GM12892 (cell line): ENCODE results near the gene KCNJ5.

ENCODE experiments used
- POLR2A ChIP-seq: IDR thresholded peaks from 2 replicates; pipeline ENCODE4 v1.6.1; 2011; ENCODE audit warnings: low read depth, low read length, control low read depth
- TAF1 ChIP-seq: IDR thresholded peaks from 2 replicates; pipeline ENCODE4 v1.6.1; 2011; ENCODE audit warnings: low read depth, mild to moderate bottlenecking, control low read depth, low read length, borderline replicate concordance

DNA sequence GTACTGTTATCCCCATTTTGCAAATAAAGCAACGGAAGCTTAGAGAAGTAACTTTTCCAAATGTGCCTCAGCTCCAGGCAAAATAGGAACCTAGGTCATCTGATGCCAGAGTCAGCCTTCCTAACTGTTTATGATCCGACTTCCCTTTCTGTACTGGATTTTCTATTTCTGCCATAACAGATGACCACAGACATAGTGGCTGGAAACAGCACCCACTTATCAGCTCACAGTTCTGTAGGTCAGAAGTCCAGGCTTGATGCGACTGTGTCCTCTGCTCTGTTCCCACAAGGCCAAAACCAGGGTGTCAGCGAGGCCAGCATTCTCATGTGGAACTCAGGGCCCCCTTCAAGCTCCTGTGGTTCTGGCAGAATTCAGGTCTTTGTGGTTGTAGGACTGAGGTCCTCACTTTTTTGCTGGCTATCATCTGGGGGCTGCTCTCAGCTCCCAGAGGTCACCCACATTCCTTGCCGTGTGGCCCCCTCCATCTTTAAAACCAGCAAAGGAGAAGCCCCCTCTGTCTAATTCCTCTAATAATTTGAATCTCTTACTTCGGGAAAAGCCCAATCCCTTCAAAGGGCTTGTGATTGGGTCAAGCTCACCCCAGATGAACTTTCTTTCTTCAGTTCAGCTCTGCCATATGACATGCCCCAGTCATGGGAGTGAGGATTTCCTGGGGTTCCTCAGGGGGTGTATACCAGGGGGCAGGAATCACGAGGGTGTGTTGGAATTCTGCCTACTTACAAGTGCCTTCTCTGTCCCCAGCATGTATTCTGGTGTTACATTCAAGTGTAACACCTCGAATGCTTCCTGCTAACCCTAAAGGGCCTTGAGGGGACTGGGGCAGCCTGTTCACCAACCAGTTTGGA, 15.3 kb downstream of the KCNJ5 start:
- TF ChIP-seq TAF1 (no peak), POLR2A (no peak)
